HCT116 (cell line): ENCODE data around the gene CCDC183.

Source experiments
- CTCF ChIP-seq, 3 experiments: fragments of 200-600 bp in 1 of 3; sonication (generic) in 1 of 3; IDR thresholded peaks in 2 of 3; conservative IDR thresholded peaks in 1 of 3; 2 replicates each; pipeline ENCODE4 v1.5.1; 2012 to 2017; ENCODE audit warnings: low read depth in 2 of 3, low read length in 2 of 3, antibody characterized with exemption in 1 of 3, borderline replicate concordance in 1 of 3, control low read depth in 1 of 3, mild to moderate bottlenecking in 1 of 3, mixed read lengths in 1 of 3, mixed run types in 1 of 3, moderate library complexity in 1 of 3; ENCODE audit not compliant: insufficient read depth in 1 of 3
- EZH2 ChIP-seq: fragments of 200-600 bp; sonication (generic); IDR thresholded peaks from 2 replicates; pipeline ENCODE4 v1.6.1; 2017; ENCODE audit warnings: antibody characterized with exemption, mixed run types
- MAX ChIP-seq: IDR thresholded peaks from 2 replicates; pipeline ENCODE4 v1.6.1; 2012
- POLR2A ChIP-seq: IDR thresholded peaks from 2 replicates; pipeline ENCODE4 v1.7.0; 2011; ENCODE audit warnings: borderline replicate concordance; ENCODE audit not compliant: insufficient read depth, insufficient read length; ENCODE audit errors: extremely low read depth
- POLR2AphosphoS5 ChIP-seq: IDR thresholded peaks from 2 replicates; pipeline ENCODE4 v1.6.1; 2011; ENCODE audit warnings: mild to moderate bottlenecking, low read depth, low read length, moderate library complexity
- REST ChIP-seq: IDR thresholded peaks from 2 replicates; pipeline ENCODE4 v1.6.1; 2012; ENCODE audit warnings: low read depth
- YY1 ChIP-seq: IDR thresholded peaks from 2 replicates; pipeline ENCODE4 v1.6.1; 2011; ENCODE audit warnings: low read length, low read depth, moderate library complexity, mild to moderate bottlenecking; ENCODE audit not compliant: insufficient replicate concordance; ENCODE audit errors: extremely low read depth
- ZNF274 ChIP-seq: fragments of 200-500 bp; sonication (Bioruptor generic); IDR thresholded peaks from 2 replicates; pipeline ENCODE4 v1.6.1; 2014; ENCODE audit warnings: mild to moderate bottlenecking, low read depth, low read length, inconsistent platforms

- TF ChIP-seq CTCF (IDR thresholded peaks at IDR 0.05 in 2 of 3, conservative IDR thresholded peaks at IDR 0.05 in 1 of 3; ENCODE audit: borderline replicate concordance in 1 of 3, insufficient read depth in 1 of 3, low read depth in 2 of 3, low read length in 2 of 3) (no peak), POLR2A (no peak), EZH2 (no peak), REST (no peak), POLR2AphosphoS5 (no peak), ZNF274 (no peak), YY1 (no peak), MAX (no peak)
Measured at GRCh38 chr9:136762915-136763648, 33.1 kb upstream of the CCDC183 start.
